Upper lobe of left lung (tissue), 4 donors: ENCODE data around the gene GALNT10.

ENCODE experiments used
- CTCF ChIP-seq, 6 experiments: fragments of 450-650 bp in 4 of 6; fragments of 200-600 bp in 2 of 6; sonication (generic) in 2 of 6; IDR thresholded peaks; one replicate each; pipeline ENCODE4 v1.5.1; 2016 to 2019; ENCODE audit warnings: antibody characterized with exemption in 6 of 6
- POLR2A ChIP-seq, 4 donors: fragments of 450-650 bp; IDR thresholded peaks; one replicate each; pipeline ENCODE4 v1.5.1; 2016 to 2017; ENCODE audit warnings: antibody characterized with exemption in 4 of 4, mild to moderate bottlenecking in 2 of 4
- POLR2AphosphoS5 ChIP-seq, 2 donors: sonication (generic); formaldehyde crosslinking; IDR thresholded peaks; one replicate each; pipeline ENCODE4 v1.5.1; 2017; ENCODE audit warnings: antibody characterized with exemption in 2 of 2

GRCh38 chr5:154345255-154345952 is 154.9 kb downstream of the GALNT10 start:
- TF ChIP-seq POLR2AphosphoS5 (IDR thresholded peaks at IDR 0.05) (no peak), POLR2A (IDR thresholded peaks at IDR 0.05) (no peak), CTCF (IDR thresholded peaks at IDR 0.05) (no peak)
